ENCODE measurements around the gene CCDC116.
A peak's percentile ranks its signal among the peaks of the same experiment; 100 is the strongest.

- TF ChIP-seq POLR2A (IDR thresholded peaks at IDR 0.05) (peak in 1 of 2 donors; percentile 69), CTCF (IDR thresholded peaks at IDR 0.05) (peak in 4 of 5 experiments; percentile 31 to 66 (median 59))
These were observed 9.4 kb downstream of the CCDC116 start, which contains the start of gene SDF2L1 for GRCh38 chr22:21641789-21642583.

Measured in tibial nerve (tissue), 3 donors.